Chondrocyte (in vitro differentiated cells): ENCODE measurements around the gene KDM8. TPM values are rescaled to one million over a fixed set of nuclear protein-coding genes. Genes with fewer than 3 reads are reported as not detected.

Experiments
- DNase-seq: peaks from one replicate; pipeline ENCODE4 v3.0.0; 2021; ENCODE audit warnings: mixed read lengths, low spot score
- H3K27ac Mint-ChIP-seq: one replicate; pipeline ENCODE4 v1.8.0; 2021; ENCODE audit warnings: mild to moderate bottlenecking, moderate library complexity, mixed read lengths; ENCODE audit not compliant: unreplicated experiment
- H3K27me3 Mint-ChIP-seq: 2 replicates; pipeline ENCODE4 v1.8.0; 2021; ENCODE audit warnings: low read depth, mixed read lengths
- H3K36me3 Mint-ChIP-seq: 2 replicates; pipeline ENCODE4 v1.8.0; 2021; ENCODE audit warnings: low read depth, mixed read lengths
- H3K4me1 Mint-ChIP-seq: 2 replicates; pipeline ENCODE4 v1.8.0; 2021; ENCODE audit warnings: low read depth, mild to moderate bottlenecking, mixed read lengths
- H3K4me3 Mint-ChIP-seq: one replicate; pipeline ENCODE4 v1.8.0; 2021; ENCODE audit warnings: mild to moderate bottlenecking, moderate library complexity, mixed read lengths; ENCODE audit not compliant: unreplicated experiment
- H3K9me3 Mint-ChIP-seq: 2 replicates; pipeline ENCODE4 v1.8.0; 2021; ENCODE audit warnings: low read depth, mixed read lengths
- CTCF ChIP-seq: fragments of 200-600 bp; sonication (generic); IDR thresholded peaks from 2 replicates; pipeline ENCODE4 v1.5.0; 2021; ENCODE audit warnings: antibody characterized with exemption, mild to moderate bottlenecking, moderate library complexity
- total RNA-seq: library from RNA; stranded (reverse); gene quantifications from 3 replicates; pipeline ENCODE4 v1.2.1, GENCODE V29; 2021

The KDM8 gene
- total RNA-seq, 1 donor from 2014 or later: 5.6 TPM

GRCh38 chr16:27165576-27165975, 37.8 kb upstream of the KDM8 start:
- TF ChIP-seq CTCF: no peak
- Mint-ChIP-seq H3K4me3 (no peak overlapping the region), H3K36me3 (no peaks in the 10 kb centered on the region), H3K27me3 (no peaks in the 10 kb centered on the region), H3K4me1 (peaks cover 36% of the 10 kb centered on the region), H3K9me3 (peaks cover 14% of the 10 kb centered on the region), H3K27ac (no peak overlapping the region)
- no peak for DNase-seq

- Mint-ChIP-seq H3K4me1 (peaks cover 20% of the 10 kb centered on the region), H3K27ac (no peak overlapping the region), H3K9me3 (peaks cover 9% of the 10 kb centered on the region), H3K27me3 (no peaks in the 10 kb centered on the region), H3K4me3 (no peak overlapping the region), H3K36me3 (no peaks in the 10 kb centered on the region)
- TF ChIP-seq CTCF: no peak
- DNase-seq: no peak
Observed at GRCh38 chr16:27168790-27169189, 34.5 kb upstream of the KDM8 start.

GRCh38 chr16:27169511-27170071, 33.7 kb upstream of the KDM8 start:
- no peak overlapping the region for H3K27ac Mint-ChIP-seq

GRCh38 chr16:27171584-27171983, 31.7 kb upstream of the KDM8 start:
- no peak for DNase-seq
- H3K27ac Mint-ChIP-seq: no peak overlapping the region
- no peaks in the 10 kb centered on the region for H3K27me3 Mint-ChIP-seq
- H3K4me1 Mint-ChIP-seq: peaks cover 4% of the 10 kb centered on the region
- H3K36me3 Mint-ChIP-seq: no peaks in the 10 kb centered on the region
- peaks cover 8% of the 10 kb centered on the region for H3K9me3 Mint-ChIP-seq
- no peak for TF ChIP-seq CTCF
- no peak overlapping the region for H3K4me3 Mint-ChIP-seq

More at GRCh38 chr16:27169511-27170071, 33.7 kb upstream of the KDM8 start:
- H3K27me3 Mint-ChIP-seq: no peaks in the 10 kb centered on the region
- TF ChIP-seq CTCF: peak; percentile 54
- DNase-seq: no peak
- peaks cover 12% of the 10 kb centered on the region for H3K4me1 Mint-ChIP-seq
- H3K4me3 Mint-ChIP-seq: no peak overlapping the region
- H3K9me3 Mint-ChIP-seq: peaks cover 8% of the 10 kb centered on the region
- H3K36me3 Mint-ChIP-seq: no peaks in the 10 kb centered on the region

- TF ChIP-seq CTCF: no peak
- DNase-seq: no peak
- no peak overlapping the region for H3K4me3 Mint-ChIP-seq
- no peaks in the 10 kb centered on the region for H3K36me3 Mint-ChIP-seq
- peaks cover 8% of the 10 kb centered on the region for H3K9me3 Mint-ChIP-seq
- no peaks in the 10 kb centered on the region for H3K27me3 Mint-ChIP-seq
- peaks cover 12% of the 10 kb centered on the region for H3K4me1 Mint-ChIP-seq
- H3K27ac Mint-ChIP-seq: no peak overlapping the region
Observed at GRCh38 chr16:27174007-27174406, 29.3 kb upstream of the KDM8 start.
